ENCODE data around the gene WDR43. TPM values are rescaled to one million over a fixed set of nuclear protein-coding genes. Genes with fewer than 3 reads are reported as not detected.

Gene WDR43
- total and polyA plus RNA-seq, 4 donors: 11.1 to 43.1 (median 17.5) TPM

GRCh38 chr2:28896906-28897305 lies 2.4 kb downstream of the WDR43 start:
- Histone ChIP-seq H3K9me3 (ENCODE audit: control insufficient read depth in 4 of 4, low read length in 3 of 4) (no peaks in the 10 kb centered on the region), H3K9ac (ENCODE audit: low read depth in 1 of 2, low read length in 2 of 2) (no peak overlapping the region), H3K4me3 (ENCODE audit: low read depth in 1 of 3, low read length in 3 of 3) (no peak overlapping the region), H3K36me3 (ENCODE audit: control insufficient read depth in 4 of 4, insufficient read depth in 3 of 4, low read depth in 1 of 4, low read length in 3 of 4) (peaks cover 0 to 1% (median 0%) of the 10 kb centered on the region in 4 donors), H3K4me1 (ENCODE audit: control insufficient read depth in 4 of 4, insufficient read depth in 4 of 4, low read length in 3 of 4) (peaks cover 7 to 49% (median 45%) of the 10 kb centered on the region in 4 donors), H3K27me3 (ENCODE audit: control insufficient read depth in 4 of 4, insufficient read depth in 4 of 4, low read length in 3 of 4) (no peaks in the 10 kb centered on the region), H3K27ac (ENCODE audit: low read depth in 1 of 2, low read length in 2 of 2) (no peak overlapping the region)
- DNase-seq (ENCODE audit: low spot score): no peak
- WGBS: 83% methylated on average over 2 of the region's 2 CpGs
- no peak for TF ChIP-seq HNF4A (conservative IDR thresholded peaks at IDR 0.05)
- no peak for TF ChIP-seq EGR1 (IDR thresholded peaks at IDR 0.05; ENCODE audit: low read depth in 2 of 2)
- TF ChIP-seq NR2F2 (IDR thresholded peaks at IDR 0.05): no peak
- TF ChIP-seq, protein P1, sequence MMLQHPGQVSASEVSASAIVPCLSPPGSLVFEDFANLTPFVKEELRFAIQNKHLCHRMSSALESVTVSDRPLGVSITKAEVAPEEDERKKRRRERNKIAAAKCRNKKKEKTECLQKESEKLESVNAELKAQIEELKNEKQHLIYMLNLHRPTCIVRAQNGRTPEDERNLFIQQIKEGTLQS (IDR thresholded peaks at IDR 0.05): no peak
- TF ChIP-seq, protein P2, sequence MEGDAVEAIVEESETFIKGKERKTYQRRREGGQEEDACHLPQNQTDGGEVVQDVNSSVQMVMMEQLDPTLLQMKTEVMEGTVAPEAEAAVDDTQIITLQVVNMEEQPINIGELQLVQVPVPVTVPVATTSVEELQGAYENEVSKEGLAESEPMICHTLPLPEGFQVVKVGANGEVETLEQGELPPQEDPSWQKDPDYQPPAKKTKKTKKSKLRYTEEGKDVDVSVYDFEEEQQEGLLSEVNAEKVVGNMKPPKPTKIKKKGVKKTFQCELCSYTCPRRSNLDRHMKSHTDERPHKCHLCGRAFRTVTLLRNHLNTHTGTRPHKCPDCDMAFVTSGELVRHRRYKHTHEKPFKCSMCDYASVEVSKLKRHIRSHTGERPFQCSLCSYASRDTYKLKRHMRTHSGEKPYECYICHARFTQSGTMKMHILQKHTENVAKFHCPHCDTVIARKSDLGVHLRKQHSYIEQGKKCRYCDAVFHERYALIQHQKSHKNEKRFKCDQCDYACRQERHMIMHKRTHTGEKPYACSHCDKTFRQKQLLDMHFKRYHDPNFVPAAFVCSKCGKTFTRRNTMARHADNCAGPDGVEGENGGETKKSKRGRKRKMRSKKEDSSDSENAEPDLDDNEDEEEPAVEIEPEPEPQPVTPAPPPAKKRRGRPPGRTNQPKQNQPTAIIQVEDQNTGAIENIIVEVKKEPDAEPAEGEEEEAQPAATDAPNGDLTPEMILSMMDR (IDR thresholded peaks at IDR 0.05; ENCODE audit: low read depth, low read length, missing input control): no peak
- TF ChIP-seq TAF1 (conservative IDR thresholded peaks at IDR 0.05): no peak
- no peak for TF ChIP-seq JUND (IDR thresholded peaks at IDR 0.05)

- peaks cover 0 to 8% (median 4%) of the 10 kb centered on the region in 4 donors for H3K36me3 ChIP-seq (ENCODE audit: control insufficient read depth in 4 of 4, insufficient read depth in 3 of 4, low read depth in 1 of 4, low read length in 3 of 4)
- no peak overlapping the region for H3K4me3 ChIP-seq (ENCODE audit: low read depth in 1 of 3, low read length in 3 of 3)
- no peak overlapping the region for H3K27ac ChIP-seq (ENCODE audit: low read depth in 1 of 2, low read length in 2 of 2)
- no peak overlapping the region for H3K9ac ChIP-seq (ENCODE audit: low read depth in 1 of 2, low read length in 2 of 2)
- no peak for TF ChIP-seq MAX (IDR thresholded peaks at IDR 0.05)
- TF ChIP-seq HNF4A (conservative IDR thresholded peaks at IDR 0.05): no peak
- TF ChIP-seq, protein P2 (IDR thresholded peaks at IDR 0.05; ENCODE audit: low read depth, low read length, missing input control): no peak
- TF ChIP-seq GABPA (IDR thresholded peaks at IDR 0.05 in 1 of 2, conservative IDR thresholded peaks at IDR 0.05 in 1 of 2): no peak
- TF ChIP-seq REST (IDR thresholded peaks at IDR 0.05): no peak
- TF ChIP-seq, protein P1 (IDR thresholded peaks at IDR 0.05): no peak
- no peak for DNase-seq (ENCODE audit: low spot score)
- no peaks in the 10 kb centered on the region for H3K9me3 ChIP-seq (ENCODE audit: control insufficient read depth in 4 of 4, low read length in 3 of 4)
- H3K27me3 ChIP-seq (ENCODE audit: control insufficient read depth in 4 of 4, insufficient read depth in 4 of 4, low read length in 3 of 4): no peaks in the 10 kb centered on the region
- 66% methylated on average over 1 of the region's 1 CpG for WGBS
- H3K4me1 ChIP-seq (ENCODE audit: control insufficient read depth in 4 of 4, insufficient read depth in 4 of 4, low read length in 3 of 4): peaks cover 7 to 49% (median 45%) of the 10 kb centered on the region in 4 donors
These were observed 3.6 kb downstream of the WDR43 start for GRCh38 chr2:28898048-28898447.

Measured in liver (tissue), 9 donors.